ENCODE measurements around the gene RILPL1. TPM values are rescaled to one million over a fixed set of nuclear protein-coding genes. Genes with fewer than 3 reads are reported as not detected.

The RILPL1 gene
- total and polyA plus RNA-seq, 10 of the 15 experiments (the other 5 are each of a cell fraction or from before 2014, with no cell fraction given), result 0.05 to 0.61 (median 0.25) TPM

- TF ChIP-seq ZBTB4 (CRISPR knock-in tag; IDR thresholded peaks at IDR 0.05) (no peak), CBFB (IDR thresholded peaks at IDR 0.05; ENCODE audit: low read depth) (no peak), IRF4 (IDR thresholded peaks at IDR 0.05; ENCODE audit: low read depth, low read length) (peak; percentile 44; the same call in 1 of the 2 replicates), SIN3A (IDR thresholded peaks at IDR 0.05; ENCODE audit: low read depth, low read length) (no peak), RUNX3 (IDR thresholded peaks at IDR 0.05; ENCODE audit: low read length) (peak; percentile 17; the same call in 1 of the 2 replicates), ESRRA (IDR thresholded peaks at IDR 0.05; ENCODE audit: low read length) (no peak), MTA3 (IDR thresholded peaks at IDR 0.05; ENCODE audit: borderline replicate concordance, low read length) (0 out of 2 replicates have a peak, but pooled peaks have one; percentile 72), ZNF687 (IDR thresholded peaks at IDR 0.05) (peak; percentile 88), NFXL1 (IDR thresholded peaks at IDR 0.05; ENCODE audit: borderline replicate concordance) (no peak), SRF (IDR thresholded peaks at IDR 0.05; ENCODE audit: low read depth in 2 of 2, low read length in 2 of 2) (no peak), ZSCAN29 (IDR thresholded peaks at IDR 0.05) (no peak), ZZZ3 (IDR thresholded peaks at IDR 0.05; ENCODE audit: control insufficient read depth, insufficient read length, low read depth) (no peak), DPF2 (IDR thresholded peaks at IDR 0.05) (peak; percentile 47; the same call in 1 of the 2 replicates), CHD2 (IDR thresholded peaks at IDR 0.05; ENCODE audit: borderline replicate concordance, low read depth, low read length) (peak; percentile 58; the same call in 1 of the 2 replicates), ASH2L (IDR thresholded peaks at IDR 0.05; ENCODE audit: borderline replicate concordance, low read depth) (peak; percentile 97; the same call in 1 of the 2 replicates), STAT1 (conservative IDR thresholded peaks at IDR 0.05) (0 out of 2 replicates have a peak, but pooled peaks have one; percentile 30), SREBF1 (IDR thresholded peaks at IDR 0.05; ENCODE audit: low read length) (no peak), TCF3 (IDR thresholded peaks at IDR 0.05; ENCODE audit: borderline replicate concordance, insufficient read depth, low read depth, low read length) (peak; percentile 53; the same call in 1 of the 2 replicates)
- TF ChIP-seq, protein P1, sequence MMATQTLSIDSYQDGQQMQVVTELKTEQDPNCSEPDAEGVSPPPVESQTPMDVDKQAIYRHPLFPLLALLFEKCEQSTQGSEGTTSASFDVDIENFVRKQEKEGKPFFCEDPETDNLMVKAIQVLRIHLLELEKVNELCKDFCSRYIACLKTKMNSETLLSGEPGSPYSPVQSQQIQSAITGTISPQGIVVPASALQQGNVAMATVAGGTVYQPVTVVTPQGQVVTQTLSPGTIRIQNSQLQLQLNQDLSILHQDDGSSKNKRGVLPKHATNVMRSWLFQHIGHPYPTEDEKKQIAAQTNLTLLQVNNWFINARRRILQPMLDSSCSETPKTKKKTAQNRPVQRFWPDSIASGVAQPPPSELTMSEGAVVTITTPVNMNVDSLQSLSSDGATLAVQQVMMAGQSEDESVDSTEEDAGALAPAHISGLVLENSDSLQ (IDR thresholded peaks at IDR 0.05), result peak; percentile 51; the same call in 1 of the 2 replicates
- TF ChIP-seq, protein P2, sequence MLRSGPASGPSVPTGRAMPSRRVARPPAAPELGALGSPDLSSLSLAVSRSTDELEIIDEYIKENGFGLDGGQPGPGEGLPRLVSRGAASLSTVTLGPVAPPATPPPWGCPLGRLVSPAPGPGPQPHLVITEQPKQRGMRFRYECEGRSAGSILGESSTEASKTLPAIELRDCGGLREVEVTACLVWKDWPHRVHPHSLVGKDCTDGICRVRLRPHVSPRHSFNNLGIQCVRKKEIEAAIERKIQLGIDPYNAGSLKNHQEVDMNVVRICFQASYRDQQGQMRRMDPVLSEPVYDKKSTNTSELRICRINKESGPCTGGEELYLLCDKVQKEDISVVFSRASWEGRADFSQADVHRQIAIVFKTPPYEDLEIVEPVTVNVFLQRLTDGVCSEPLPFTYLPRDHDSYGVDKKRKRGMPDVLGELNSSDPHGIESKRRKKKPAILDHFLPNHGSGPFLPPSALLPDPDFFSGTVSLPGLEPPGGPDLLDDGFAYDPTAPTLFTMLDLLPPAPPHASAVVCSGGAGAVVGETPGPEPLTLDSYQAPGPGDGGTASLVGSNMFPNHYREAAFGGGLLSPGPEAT (IDR thresholded peaks at IDR 0.05; ENCODE audit: low read depth), result peak; percentile 49; the same call in 1 of the 2 replicates
These were observed 91.9 kb downstream of the RILPL1 start (continued) for GRCh38 chr12:123441523-123442164.

Data from GM12878 (cell line).